ENCODE measurements around the gene NCMAP. TPM values are rescaled to one million over a fixed set of nuclear protein-coding genes. Genes with fewer than 3 reads are reported as not detected.

The NCMAP gene
- polyA plus RNA-seq, 1 of the 3 experiments (the other 2 are of a cell fraction) = not detected

- Histone ChIP-seq H3K9me2 (no peaks in the 10 kb centered on the region), H2AFZ (ENCODE audit: low read depth) (no peak overlapping the region), H3K9me3 (no peaks in the 10 kb centered on the region), H4K20me1 (ENCODE audit: insufficient read depth) (no peaks in the 10 kb centered on the region), H3F3A (replicated peaks; ENCODE audit: insufficient read depth) (peaks cover 4% of the 10 kb centered on the region), H3K27me3 (ENCODE audit: insufficient read depth) (no peaks in the 10 kb centered on the region), H3K4me1 (ENCODE audit: control insufficient read depth in 1 of 2, insufficient read depth in 2 of 2, low read depth in 1 of 2, low read length in 1 of 2) (peaks cover 0 to 3% of the 10 kb centered on the region in 2 experiments; a peak in 1 of 4 replicates), H3K36me3 (replicated peaks in 1 of 2; ENCODE audit: control insufficient read depth in 1 of 2, insufficient read depth in 2 of 2, low read length in 1 of 2) (peaks cover 0 to 5% of the 10 kb centered on the region in 2 experiments), H3K4me2 (no peak overlapping the region), H3K27ac (ENCODE audit: low read depth in 2 of 2, low read length in 1 of 2) (no peak overlapping the region), H3K9ac (no peak overlapping the region), H3K79me2 (ENCODE audit: insufficient read depth) (peaks cover 37% of the 10 kb centered on the region), H3K4me3 (ENCODE audit: low read depth in 2 of 2, low read length in 1 of 2) (no peak overlapping the region)
- POLR2A ChIA-PET = no interaction called here
- CTCF ChIA-PET = no interaction called here
- no peak for DNase-seq
- WGBS (ENCODE audit: low lambda C conversion rate) = 96% methylated on average over 5 of the region's 5 CpGs
- TF ChIP-seq NRF1 (IDR thresholded peaks at IDR 0.05; ENCODE audit: low read depth, low read length) (no peak), SIN3A (IDR thresholded peaks at IDR 0.05; ENCODE audit: borderline replicate concordance, low read depth, low read length) (no peak), GABPA (IDR thresholded peaks at IDR 0.05; ENCODE audit: low read depth) (no peak), FOXJ3 (CRISPR knock-in tag; IDR thresholded peaks at IDR 0.05) (no peak), RAD21 (IDR thresholded peaks at IDR 0.05; ENCODE audit: low read length) (no peak), REST (IDR thresholded peaks at IDR 0.05; ENCODE audit: low read depth, low read length) (no peak), TEAD4 (IDR thresholded peaks at IDR 0.05; ENCODE audit: borderline replicate concordance, insufficient read depth) (no peak), FOXM1 (IDR thresholded peaks at IDR 0.05; ENCODE audit: low read depth) (no peak), MXI1 (IDR thresholded peaks at IDR 0.05; ENCODE audit: low read depth, low read length) (no peak), RXRA (IDR thresholded peaks at IDR 0.05; ENCODE audit: borderline replicate concordance, low read depth) (no peak), FOSL2 (IDR thresholded peaks at IDR 0.05; ENCODE audit: borderline replicate concordance, low read depth) (no peak), SMC3 (IDR thresholded peaks at IDR 0.05; ENCODE audit: low read depth, low read length) (no peak), JUND (IDR thresholded peaks at IDR 0.05) (no peak), TAF1 (IDR thresholded peaks at IDR 0.05; ENCODE audit: borderline replicate concordance, low read depth, low read length) (no peak)
Observed at GRCh38 chr1:24507405-24507804, 48.5 kb upstream of the NCMAP start.

GRCh38 chr1:24508911-24509310 is 47.0 kb upstream of the NCMAP start:
- no peak overlapping the region for H3K27ac ChIP-seq (ENCODE audit: low read depth in 2 of 2, low read length in 1 of 2)
- no peaks in the 10 kb centered on the region; a peak in 1 of 4 replicates for H3K4me1 ChIP-seq (ENCODE audit: control insufficient read depth in 1 of 2, insufficient read depth in 2 of 2, low read depth in 1 of 2, low read length in 1 of 2)
- H3K27me3 ChIP-seq (ENCODE audit: insufficient read depth) = no peaks in the 10 kb centered on the region
- H3K9me2 ChIP-seq = no peaks in the 10 kb centered on the region
- no peak overlapping the region for H3K4me3 ChIP-seq (ENCODE audit: low read depth in 2 of 2, low read length in 1 of 2)
- peaks cover 4% of the 10 kb centered on the region for H3F3A ChIP-seq (replicated peaks; ENCODE audit: insufficient read depth)
- no peak overlapping the region for H3K4me2 ChIP-seq
- no peak overlapping the region for H3K9ac ChIP-seq
- no peaks in the 10 kb centered on the region for H4K20me1 ChIP-seq (ENCODE audit: insufficient read depth)
- H3K79me2 ChIP-seq (ENCODE audit: insufficient read depth) = peaks cover 29% of the 10 kb centered on the region
- 95% methylated on average over 5 of the region's 5 CpGs for WGBS (ENCODE audit: low lambda C conversion rate)
- H3K9me3 ChIP-seq = no peaks in the 10 kb centered on the region
- TF ChIP-seq RXRA (IDR thresholded peaks at IDR 0.05; ENCODE audit: borderline replicate concordance, low read depth) = no peak
- no peak for TF ChIP-seq EZH2phosphoT487 (IDR thresholded peaks at IDR 0.05; ENCODE audit: borderline replicate concordance, low read depth)
- TF ChIP-seq ELF1 (IDR thresholded peaks at IDR 0.05) = no peak
- TF ChIP-seq IRF3 (IDR thresholded peaks at IDR 0.05; ENCODE audit: low read depth, low read length) = no peak
- no peak for TF ChIP-seq MAX (IDR thresholded peaks at IDR 0.05; ENCODE audit: low read depth)
- TF ChIP-seq NFIC (IDR thresholded peaks at IDR 0.05; ENCODE audit: borderline replicate concordance) = no peak
- H3K36me3 ChIP-seq (replicated peaks in 1 of 2; ENCODE audit: control insufficient read depth in 1 of 2, insufficient read depth in 2 of 2, low read length in 1 of 2) = peaks cover 0 to 5% of the 10 kb centered on the region in 2 experiments
- H2AFZ ChIP-seq (ENCODE audit: low read depth) = no peak overlapping the region
- CTCF ChIA-PET = no interaction called here
- POLR2A ChIA-PET = no interaction called here
- DNase-seq = no peak

Data from SK-N-SH (cell line).